ENCODE results near the gene CPNE5. TPM values are rescaled to one million over a fixed set of nuclear protein-coding genes. Genes with fewer than 3 reads are reported as not detected.
A peak's percentile ranks its signal among the peaks of the same experiment; 100 is the strongest.

Gene CPNE5
- total RNA-seq, 1 donor from 2014 or later, result not detected

- H3K4me3 Mint-ChIP-seq, result no peak overlapping the region
- H3K36me3 Mint-ChIP-seq, result no peaks in the 10 kb centered on the region
- H3K27ac Mint-ChIP-seq, result no peak overlapping the region
Measured at GRCh38 chr6:36762123-36762522, 77.1 kb downstream of the CPNE5 start.

GRCh38 chr6:36760685-36761435 is 78.4 kb downstream of the CPNE5 start:
- H3K27ac ChIP-seq, result peak overlapping the region; percentile 63
- peak overlapping the region; percentile 20 for H3K4me3 Mint-ChIP-seq
- no peaks in the 10 kb centered on the region for H4K20me1 ChIP-seq (ENCODE audit: low read depth)
- DNase-seq (ENCODE audit: low spot score), result no peak
- no peak overlapping the region for H3K9ac ChIP-seq
- TF ChIP-seq CTCF (IDR thresholded peaks at IDR 0.05) (no peak), EZH2 (IDR thresholded peaks at IDR 0.05) (no peak)
- no peaks in the 10 kb centered on the region for H3K9me3 Mint-ChIP-seq
- H3K9me3 ChIP-seq (ENCODE audit: low read depth), result no peaks in the 10 kb centered on the region
- peaks cover 9% of the 10 kb centered on the region for H3K27me3 Mint-ChIP-seq (ENCODE audit: insufficient read depth, low read depth)
- peaks cover 14% of the 10 kb centered on the region for H3K4me1 Mint-ChIP-seq
- peak overlapping the region; percentile 42 for H3K4me2 ChIP-seq
- H3K27ac Mint-ChIP-seq, result no peak overlapping the region
- peaks cover 15% of the 10 kb centered on the region for H3F3A ChIP-seq (ENCODE audit: low read depth)
- no peaks in the 10 kb centered on the region for H3K36me3 ChIP-seq
- H3K4me3 ChIP-seq, result no peak overlapping the region
- no peaks in the 10 kb centered on the region for H3K36me3 Mint-ChIP-seq
- H3K4me1 ChIP-seq, result peaks cover 16% of the 10 kb centered on the region
- H3K27me3 ChIP-seq, result no peaks in the 10 kb centered on the region
- H2AFZ ChIP-seq (replicated peaks), result peak overlapping the region; percentile 34
- no peaks in the 10 kb centered on the region for H3K79me2 ChIP-seq (ENCODE audit: low read depth)

More at GRCh38 chr6:36762123-36762522, 77.1 kb downstream of the CPNE5 start:
- Mint-ChIP-seq H3K27me3 (ENCODE audit: insufficient read depth, low read depth) (peaks cover 9% of the 10 kb centered on the region), H3K4me1 (peaks cover 20% of the 10 kb centered on the region), H3K9me3 (no peaks in the 10 kb centered on the region)
- no peak overlapping the region for H3K4me3 ChIP-seq
- H3F3A ChIP-seq (ENCODE audit: low read depth), result peaks cover 15% of the 10 kb centered on the region
- no peak overlapping the region for H3K9ac ChIP-seq
- H3K9me3 ChIP-seq (ENCODE audit: low read depth), result no peaks in the 10 kb centered on the region
- no peak for DNase-seq (ENCODE audit: low spot score)
- no peak overlapping the region for H3K4me2 ChIP-seq
- H3K36me3 ChIP-seq, result no peaks in the 10 kb centered on the region
- no peak for TF ChIP-seq EZH2phosphoT487 (IDR thresholded peaks at IDR 0.05)
- no peak for TF ChIP-seq CTCF (IDR thresholded peaks at IDR 0.05)
- no peak for TF ChIP-seq EZH2 (IDR thresholded peaks at IDR 0.05)
- no peaks in the 10 kb centered on the region for H3K27me3 ChIP-seq
- no peak overlapping the region for H3K27ac ChIP-seq
- H4K20me1 ChIP-seq (ENCODE audit: low read depth), result no peaks in the 10 kb centered on the region
- no peak overlapping the region for H2AFZ ChIP-seq (replicated peaks)
- peaks cover 16% of the 10 kb centered on the region for H3K4me1 ChIP-seq
- H3K79me2 ChIP-seq (ENCODE audit: low read depth), result no peaks in the 10 kb centered on the region

- Mint-ChIP-seq H3K9me3 (no peaks in the 10 kb centered on the region), H3K4me1 (peaks cover 10% of the 10 kb centered on the region), H3K27me3 (ENCODE audit: insufficient read depth, low read depth) (peaks cover 9% of the 10 kb centered on the region), H3K4me3 (no peak overlapping the region), H3K27ac (no peak overlapping the region), H3K36me3 (no peaks in the 10 kb centered on the region)
- Histone ChIP-seq H3K36me3 (no peaks in the 10 kb centered on the region), H3K4me3 (no peak overlapping the region), H3K27ac (no peak overlapping the region), H3K4me2 (no peak overlapping the region), H4K20me1 (ENCODE audit: low read depth) (no peaks in the 10 kb centered on the region), H3K9ac (no peak overlapping the region), H3K27me3 (no peaks in the 10 kb centered on the region), H3K4me1 (peaks cover 8% of the 10 kb centered on the region), H3F3A (ENCODE audit: low read depth) (peaks cover 9% of the 10 kb centered on the region), H3K9me3 (ENCODE audit: low read depth) (no peaks in the 10 kb centered on the region), H2AFZ (replicated peaks) (no peak overlapping the region), H3K79me2 (ENCODE audit: low read depth) (no peaks in the 10 kb centered on the region)
- peak; percentile 87 for DNase-seq (ENCODE audit: low spot score)
- no peak for TF ChIP-seq EZH2 (IDR thresholded peaks at IDR 0.05)
- no peak for TF ChIP-seq EZH2phosphoT487 (IDR thresholded peaks at IDR 0.05)
- peak; percentile 99 for TF ChIP-seq CTCF (IDR thresholded peaks at IDR 0.05)
Measured at GRCh38 chr6:36759148-36759759, 80.0 kb downstream of the CPNE5 start.
